Limb (tissue), 2 donors: Measurements from ENCODE around the gene PEMT.

Experiments used
- DNase-seq, 2 donors: peaks; one replicate each; pipeline ENCODE4 v3.0.0-alpha.2; 2016; ENCODE audit errors: extremely low spot score in 2 of 2

Gene PEMT

DNA sequence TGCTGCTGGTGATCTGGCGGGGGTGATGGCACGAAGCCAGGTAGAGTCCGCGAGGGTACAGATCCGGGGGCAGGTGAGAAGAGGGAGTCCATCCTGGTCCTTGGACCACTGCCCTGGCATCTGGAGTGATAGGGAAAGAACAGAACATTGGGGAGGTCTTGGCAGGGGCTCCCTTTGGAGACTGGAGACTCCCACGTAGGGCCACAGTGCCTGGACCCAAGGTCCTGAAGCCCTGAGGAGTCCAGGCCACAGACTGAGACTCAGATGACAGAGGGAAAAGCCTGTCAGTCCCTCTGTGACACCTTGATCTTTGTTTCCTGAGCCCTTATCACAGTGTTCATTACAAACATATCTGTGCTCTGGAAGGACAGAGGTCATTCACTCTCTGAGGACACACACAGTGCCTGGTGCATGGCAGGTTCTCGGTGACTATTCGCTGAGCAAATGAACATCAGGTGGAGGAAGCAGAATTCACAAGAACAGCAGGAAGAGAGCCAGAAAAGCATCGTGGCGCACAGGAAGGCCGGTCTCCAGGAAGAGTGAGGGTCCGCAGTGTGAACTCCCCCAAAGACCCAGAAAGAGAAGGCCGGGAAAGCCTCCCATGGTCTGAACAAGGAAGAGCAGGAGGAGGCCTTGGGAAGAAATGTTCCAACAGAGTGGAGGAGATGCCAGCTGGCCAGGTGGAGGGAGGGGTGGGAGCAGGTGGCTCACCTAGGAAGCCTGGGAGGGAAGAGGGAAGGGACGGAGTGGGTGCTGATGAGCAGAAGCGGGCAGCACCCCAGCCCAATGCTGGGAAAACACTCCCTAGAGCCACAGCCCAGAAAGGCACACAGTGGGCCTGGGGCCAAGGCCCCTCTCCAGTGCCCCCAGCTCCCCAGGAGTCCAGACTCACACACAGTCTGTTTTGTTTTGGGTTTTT is 20.5 kb downstream of the PEMT start:
- DNase-seq = no peak

DNA sequence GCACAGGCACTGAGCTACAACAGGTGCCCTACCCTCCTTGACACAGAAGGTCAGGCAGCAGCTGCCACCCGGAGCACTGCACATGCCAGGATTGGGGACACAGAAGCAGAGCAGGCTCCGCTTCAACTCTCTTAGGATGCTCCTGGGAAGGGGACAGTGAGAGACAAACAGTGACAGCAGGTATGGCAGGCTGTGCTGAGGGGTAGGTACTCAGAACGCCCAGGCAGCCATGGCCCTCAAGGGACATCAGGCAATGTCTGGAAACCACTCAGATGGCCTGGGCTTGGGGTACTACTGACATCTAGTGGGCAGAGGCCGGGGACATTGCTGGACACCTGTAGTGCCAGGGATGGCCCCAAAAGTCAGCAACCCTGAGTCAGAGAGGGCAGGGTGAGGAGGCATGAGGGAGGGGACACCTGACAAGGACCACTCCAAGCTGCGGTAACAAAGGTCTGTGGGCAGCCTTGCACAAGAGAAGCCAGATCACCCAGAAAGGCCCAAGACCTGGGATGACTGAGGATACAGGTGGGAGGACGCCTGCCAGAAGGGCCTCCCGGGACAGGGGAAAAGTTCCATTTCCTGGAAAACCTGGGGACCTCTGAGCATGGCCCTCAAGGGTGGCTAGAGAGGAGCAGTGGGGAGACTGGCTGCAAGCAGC is 21.2 kb downstream of the PEMT start:
- no peak for DNase-seq

GRCh38 chr17:17569691-17570090 is 21.8 kb downstream of the PEMT start:
- no peak for DNase-seq

DNA sequence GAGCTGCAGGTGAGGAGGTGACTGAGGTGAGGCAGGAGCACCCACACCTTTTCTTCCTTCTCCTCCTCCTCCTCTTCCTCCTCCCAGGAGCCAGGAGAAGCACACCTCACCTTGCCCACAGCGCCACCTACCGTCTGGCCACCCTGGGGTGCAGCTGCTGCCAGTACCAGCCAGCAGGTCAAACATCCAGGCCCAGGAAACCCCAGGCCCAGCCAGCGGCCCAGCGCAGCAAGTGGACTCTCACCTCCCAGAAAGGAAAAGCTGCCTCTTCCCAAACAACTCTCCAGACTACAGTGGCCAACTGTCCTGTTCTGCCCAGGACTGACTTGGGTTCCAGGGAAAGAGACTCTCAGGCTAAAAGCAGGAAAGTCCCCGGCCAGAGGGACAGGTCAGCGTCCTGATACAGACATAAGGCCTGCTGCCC is 22.7 kb downstream of the PEMT start:
- peak in 1 of 2 donors; percentile 76 for DNase-seq

- DNase-seq = peak; percentile 73 to 84
Measured at GRCh38 chr17:17567631-17568030, 23.9 kb downstream of the PEMT start.

DNA sequence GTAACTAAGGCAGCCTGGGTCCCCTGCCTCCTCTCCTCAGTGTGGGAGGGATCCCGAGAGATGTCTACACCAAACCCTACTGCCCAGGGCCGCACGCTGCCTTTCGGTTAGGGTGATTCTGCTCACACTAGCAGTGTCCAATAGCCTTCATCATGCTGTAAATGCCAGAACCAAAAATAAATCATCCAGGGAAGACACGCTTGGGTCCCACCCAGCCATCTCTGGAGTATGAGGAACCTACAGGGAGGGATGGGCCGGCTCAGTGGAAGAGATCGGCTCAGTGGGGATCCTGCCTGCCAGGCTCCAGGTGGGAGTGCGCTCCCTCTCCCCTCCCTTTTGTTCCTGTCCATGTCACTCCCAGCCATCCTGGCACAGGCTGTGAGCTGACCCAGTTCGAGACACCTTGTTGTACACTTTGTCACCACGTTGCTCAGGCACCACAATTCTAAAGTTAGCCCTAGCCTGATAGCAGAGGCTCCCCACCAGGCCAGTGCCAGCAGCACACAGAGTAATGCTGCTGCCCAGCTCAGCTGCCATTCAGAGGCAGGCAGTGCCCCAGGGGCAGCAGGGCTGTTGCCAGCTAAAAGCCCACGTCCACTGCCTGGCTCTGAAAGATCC is 24.5 kb downstream of the PEMT start:
- no peak for DNase-seq

DNA sequence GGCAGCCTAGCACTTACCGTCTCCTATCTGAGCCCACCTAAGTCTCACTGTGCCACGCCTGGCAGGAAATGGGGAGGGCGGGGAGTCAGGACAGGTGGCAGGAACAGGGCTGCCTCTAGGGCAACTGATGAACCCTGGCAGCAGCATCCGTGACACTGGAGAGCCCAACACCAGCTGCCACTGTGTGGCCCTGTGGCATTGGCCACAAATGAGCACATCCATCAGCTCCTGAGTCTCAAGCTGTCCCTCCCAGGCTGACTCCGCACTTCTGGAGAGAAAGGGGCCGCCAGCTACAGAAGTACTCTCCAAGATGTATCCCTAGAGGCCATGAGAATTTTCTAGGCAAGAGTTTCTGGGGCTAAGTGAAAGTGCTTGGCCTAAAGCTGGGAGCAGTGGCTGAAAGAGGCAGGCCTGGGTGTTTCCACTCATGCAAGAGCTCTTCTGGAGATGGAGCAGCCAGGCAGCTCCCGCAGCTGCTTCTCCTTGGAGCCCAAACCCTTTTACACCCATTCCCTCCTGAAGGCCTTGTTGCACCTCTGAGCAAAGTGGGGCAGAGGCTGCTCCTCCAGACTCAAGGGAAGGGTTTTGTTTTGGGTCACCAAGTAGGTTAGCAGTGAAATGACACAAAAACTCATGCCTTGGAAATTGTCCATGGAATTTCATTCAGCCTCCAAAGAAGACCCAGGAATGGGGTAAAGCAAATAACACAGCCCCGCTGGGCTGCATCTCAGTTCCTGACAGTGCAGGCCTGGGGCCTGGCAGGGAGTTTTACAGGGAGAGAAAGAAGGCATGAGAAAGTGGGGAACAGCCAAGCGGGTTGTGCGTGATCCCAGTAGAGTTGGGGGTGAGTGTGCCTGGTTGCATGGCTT is 25.8 kb downstream of the PEMT start:
- no peak for DNase-seq

GRCh38 chr17:17564896-17565295 is 26.6 kb downstream of the PEMT start:
- no peak for DNase-seq

- DNase-seq = no peak
Measured at GRCh38 chr17:17564323-17564722, 27.2 kb downstream of the PEMT start.

- DNase-seq = no peak
Measured at GRCh38 chr17:17563530-17563929, 28.0 kb downstream of the PEMT start.

DNA sequence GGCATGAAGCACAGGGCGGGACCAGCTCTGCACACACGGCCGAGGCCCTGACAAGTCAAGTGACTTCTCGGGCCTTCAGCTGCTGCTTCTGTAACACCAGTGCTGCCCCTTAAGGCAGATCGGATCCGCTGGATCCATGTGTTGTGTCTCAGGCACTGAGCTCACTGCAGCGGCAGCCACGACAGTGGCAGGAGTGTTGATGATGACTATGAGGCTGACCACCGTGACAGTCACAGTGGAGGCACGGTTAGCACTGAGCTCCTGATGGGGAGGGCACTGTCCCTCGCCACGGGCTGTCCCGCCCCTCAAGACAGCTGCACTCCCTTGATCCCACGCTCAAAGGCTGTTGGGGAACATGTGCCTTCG is 29.4 kb downstream of the PEMT start:
- DNase-seq = no peak

DNA sequence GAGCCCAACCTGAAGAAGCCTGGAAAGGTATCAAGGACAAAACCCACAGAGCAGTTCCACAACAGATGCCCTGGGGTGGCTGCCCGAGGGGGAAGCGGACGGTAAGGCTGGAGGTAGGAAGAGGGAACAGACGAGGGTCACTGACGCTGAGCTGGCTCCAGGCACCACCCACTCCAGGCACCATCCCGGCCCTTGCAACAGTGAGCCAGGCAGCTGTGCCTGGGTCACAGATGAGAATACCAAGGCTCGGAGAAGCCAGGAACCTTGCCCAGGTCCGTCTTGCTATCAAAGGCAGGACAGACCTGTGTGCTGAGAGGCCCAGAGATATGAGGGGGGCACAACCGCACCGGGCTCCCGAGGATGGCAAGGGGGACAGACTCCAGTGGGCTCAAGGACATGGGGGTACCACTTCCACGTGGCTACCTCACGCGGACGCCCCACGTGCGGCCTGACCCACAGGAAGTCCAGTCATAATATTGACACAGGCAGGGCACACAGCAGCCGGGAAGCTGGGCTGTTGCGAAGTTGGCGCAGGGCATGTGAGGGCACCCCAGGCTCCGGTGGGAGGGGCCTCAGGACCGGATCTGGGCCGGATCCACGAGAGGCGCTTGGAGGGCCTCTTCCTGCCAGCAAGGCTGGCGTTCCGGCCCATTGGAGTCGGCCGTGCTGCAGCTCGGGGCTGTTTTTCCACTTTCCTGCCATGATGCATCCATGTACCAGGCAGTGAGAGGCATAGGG is 29.9 kb downstream of the PEMT start:
- no peak for DNase-seq

DNA sequence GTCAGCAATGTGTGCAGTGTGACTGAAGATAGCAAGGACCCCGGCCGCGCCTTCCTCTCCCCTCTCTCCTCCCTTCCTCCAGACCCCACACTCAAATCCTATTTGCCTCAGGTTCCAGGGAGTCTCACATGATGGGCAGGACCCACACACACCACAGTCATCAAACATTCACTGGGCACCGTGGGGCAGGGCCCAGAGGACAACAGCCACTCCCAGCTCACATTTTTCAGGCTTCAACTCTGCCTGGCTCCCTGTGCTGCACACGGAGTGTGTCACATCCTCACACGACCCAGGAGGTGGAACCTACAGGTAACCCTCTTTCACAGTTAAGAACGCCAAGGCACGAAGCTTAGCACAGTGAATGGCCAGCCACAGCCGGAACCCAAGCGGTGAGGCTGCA is 30.5 kb downstream of the PEMT start:
- no peak for DNase-seq

DNA sequence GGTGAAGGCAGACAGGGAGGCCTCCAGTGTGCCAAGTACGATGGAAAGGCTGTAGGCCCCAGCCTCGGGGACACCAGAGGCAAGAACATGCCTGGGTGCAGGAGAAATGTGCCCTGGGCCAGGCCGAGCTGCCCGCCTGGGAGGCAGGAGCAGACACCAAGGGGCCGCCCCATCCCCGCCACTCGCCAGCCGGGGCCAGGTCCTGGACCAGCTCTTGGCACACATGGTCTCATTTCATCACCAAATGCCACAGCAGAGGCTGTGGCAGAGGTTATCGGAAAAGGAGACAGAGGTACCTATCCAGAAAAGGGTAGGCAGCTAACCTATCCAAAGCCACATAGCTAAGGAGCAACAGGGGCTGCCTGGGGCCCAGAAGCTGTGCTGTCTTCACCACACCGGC is 31.3 kb downstream of the PEMT start:
- DNase-seq = no peak

DNA sequence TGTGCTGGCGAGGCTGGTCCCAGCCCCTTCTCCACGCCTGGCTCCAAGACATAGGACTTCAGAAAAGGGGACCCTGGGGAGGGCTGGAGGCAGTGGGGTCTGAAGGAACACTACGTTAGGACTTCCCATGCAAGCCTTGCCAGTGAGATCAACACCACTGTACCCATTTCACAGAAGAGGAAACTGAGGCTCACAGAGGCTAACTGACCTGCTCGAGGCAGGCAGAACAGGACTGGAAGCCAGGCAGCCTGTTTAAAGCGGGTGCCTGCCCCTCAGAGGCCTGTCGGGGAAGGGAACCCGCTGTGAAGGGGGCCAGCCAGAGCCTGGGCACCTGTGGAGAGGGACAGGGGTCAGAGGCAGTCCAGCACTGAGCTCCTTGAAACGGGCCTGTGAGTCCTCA is 32.3 kb downstream of the PEMT start:
- DNase-seq = no peak

DNA sequence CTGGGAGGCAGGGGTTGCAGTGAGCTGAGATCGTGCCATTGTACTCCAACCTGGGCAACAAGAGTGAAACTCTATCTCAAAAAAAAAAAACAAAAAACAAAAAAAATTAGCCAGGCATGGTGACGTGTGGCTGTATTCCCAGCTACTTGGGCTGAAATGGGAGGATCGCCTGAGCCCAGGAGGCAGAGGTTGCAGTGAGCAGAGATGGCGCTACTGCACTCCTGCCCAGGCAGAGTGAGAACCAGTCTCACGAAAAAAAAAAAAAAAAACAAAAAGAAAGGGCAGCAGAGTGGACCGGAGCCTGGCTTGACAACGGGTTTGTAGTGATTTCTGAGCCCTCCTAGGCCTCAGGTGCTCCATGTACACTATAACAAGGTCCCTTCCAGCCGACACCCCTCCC is 33.1 kb downstream of the PEMT start:
- DNase-seq = no peak

GRCh38 chr17:17557796-17558195 is 33.7 kb downstream of the PEMT start:
- DNase-seq = no peak

GRCh38 chr17:17556671-17557070 is 34.8 kb downstream of the PEMT start:
- no peak for DNase-seq

DNA sequence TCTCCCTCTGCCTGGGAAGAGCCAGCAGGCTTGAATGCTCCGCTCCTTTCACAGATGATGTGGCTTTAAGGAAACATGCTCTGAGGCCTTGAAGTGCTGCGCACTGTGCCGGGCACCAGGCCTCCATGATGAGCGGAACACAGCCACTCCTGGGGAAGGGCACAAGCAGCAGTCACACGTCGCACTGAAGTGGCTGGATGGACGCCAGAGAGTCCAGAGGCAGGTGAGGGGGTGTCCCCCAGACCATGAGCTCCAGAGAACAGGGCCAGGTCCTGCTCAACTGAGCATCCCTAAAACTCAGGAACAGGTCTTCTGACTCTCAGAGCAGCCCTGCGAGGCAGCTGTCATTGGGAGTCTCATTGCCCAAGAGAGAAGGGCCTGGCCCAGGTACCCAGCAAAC is 35.6 kb downstream of the PEMT start:
- DNase-seq = no peak

- no peak for DNase-seq
Measured at GRCh38 chr17:17555151-17555550, 36.4 kb downstream of the PEMT start.

- no peak for DNase-seq
Measured at GRCh38 chr17:17554266-17554665, 37.2 kb downstream of the PEMT start.
